ENCODE results near the gene LURAP1L.

Gene LURAP1L

GRCh38 chr9:12774861-12775678 is at the start of gene LURAP1L:
Gene LURAP1L (plus strand): TSS chr9:12775020. CDS start chr9:12775716, 696 bp downstream.
- Histone ChIP-seq H3K36me3 (ENCODE audit: insufficient read depth, low read length) (no peaks in the 10 kb centered on the region), H3K9me3 (ENCODE audit: control insufficient read depth, insufficient read depth, low read length) (no peaks in the 10 kb centered on the region), H3K4me1 (ENCODE audit: insufficient read depth, low read length) (peaks cover 10% of the 10 kb centered on the region), H3K9ac (ENCODE audit: low read depth, low read length) (peak within 1 kb of the TSS; percentile 89; the same call in 1 of the 2 replicates)

GRCh38 chr9:12726795-12727194 is 48.0 kb upstream of the LURAP1L start:
- Histone ChIP-seq H3K36me3 (ENCODE audit: insufficient read depth, low read length) (no peaks in the 10 kb centered on the region), H3K9ac (ENCODE audit: low read depth, low read length) (no peak overlapping the region), H3K9me3 (ENCODE audit: control insufficient read depth, insufficient read depth, low read length) (no peaks in the 10 kb centered on the region), H3K4me1 (ENCODE audit: insufficient read depth, low read length) (0 out of 2 replicates have a peak, but pooled peaks cover 4% of the 10 kb centered on the region)

- Histone ChIP-seq H3K4me1 (ENCODE audit: insufficient read depth, low read length) (no peaks in the 10 kb centered on the region), H3K9me3 (ENCODE audit: control insufficient read depth, insufficient read depth, low read length) (no peaks in the 10 kb centered on the region; the same call in 1 of the 2 replicates), H3K9ac (ENCODE audit: low read depth, low read length) (no peak overlapping the region), H3K36me3 (ENCODE audit: insufficient read depth, low read length) (no peaks in the 10 kb centered on the region)
Measured at GRCh38 chr9:12730198-12730597, 44.6 kb upstream of the LURAP1L start.

- Histone ChIP-seq H3K4me1 (ENCODE audit: insufficient read depth, low read length) (no peaks in the 10 kb centered on the region), H3K36me3 (ENCODE audit: insufficient read depth, low read length) (no peaks in the 10 kb centered on the region), H3K9me3 (ENCODE audit: control insufficient read depth, insufficient read depth, low read length) (no peaks in the 10 kb centered on the region; the same call in 1 of the 2 replicates), H3K9ac (ENCODE audit: low read depth, low read length) (no peak overlapping the region)
Measured at GRCh38 chr9:12730927-12731326, 43.9 kb upstream of the LURAP1L start.

GRCh38 chr9:12732971-12733370 is 41.8 kb upstream of the LURAP1L start:
- H3K9me3 ChIP-seq (ENCODE audit: control insufficient read depth, insufficient read depth, low read length), result no peaks in the 10 kb centered on the region; the same call in 1 of the 2 replicates
- H3K36me3 ChIP-seq (ENCODE audit: insufficient read depth, low read length), result no peaks in the 10 kb centered on the region
- no peaks in the 10 kb centered on the region for H3K4me1 ChIP-seq (ENCODE audit: insufficient read depth, low read length)
- H3K9ac ChIP-seq (ENCODE audit: low read depth, low read length), result no peak overlapping the region

GRCh38 chr9:12735665-12736064 is 39.2 kb upstream of the LURAP1L start:
- Histone ChIP-seq H3K9me3 (ENCODE audit: control insufficient read depth, insufficient read depth, low read length) (no peaks in the 10 kb centered on the region; the same call in 1 of the 2 replicates), H3K36me3 (ENCODE audit: insufficient read depth, low read length) (no peaks in the 10 kb centered on the region), H3K4me1 (ENCODE audit: insufficient read depth, low read length) (peaks cover 5% of the 10 kb centered on the region; the same call in 1 of the 2 replicates), H3K9ac (ENCODE audit: low read depth, low read length) (no peak overlapping the region)

GRCh38 chr9:12737871-12738270 is 36.9 kb upstream of the LURAP1L start:
- H3K9me3 ChIP-seq (ENCODE audit: control insufficient read depth, insufficient read depth, low read length), result no peaks in the 10 kb centered on the region; the same call in 1 of the 2 replicates
- H3K4me1 ChIP-seq (ENCODE audit: insufficient read depth, low read length), result peaks cover 5% of the 10 kb centered on the region; the same call in 1 of the 2 replicates
- H3K9ac ChIP-seq (ENCODE audit: low read depth, low read length), result no peak overlapping the region

GRCh38 chr9:12739014-12739652 is 35.7 kb upstream of the LURAP1L start:
- no peak overlapping the region for H3K9ac ChIP-seq (ENCODE audit: low read depth, low read length)
- H3K9me3 ChIP-seq (ENCODE audit: control insufficient read depth, insufficient read depth, low read length), result no peaks in the 10 kb centered on the region; the same call in 1 of the 2 replicates
- peaks cover 5% of the 10 kb centered on the region; the same call in 1 of the 2 replicates for H3K4me1 ChIP-seq (ENCODE audit: insufficient read depth, low read length)
- H3K36me3 ChIP-seq (ENCODE audit: insufficient read depth, low read length), result no peaks in the 10 kb centered on the region

More at GRCh38 chr9:12737871-12738270, 36.9 kb upstream of the LURAP1L start:
- H3K36me3 ChIP-seq (ENCODE audit: insufficient read depth, low read length), result no peaks in the 10 kb centered on the region

GRCh38 chr9:12740845-12741244 is 34.0 kb upstream of the LURAP1L start:
- H3K36me3 ChIP-seq (ENCODE audit: insufficient read depth, low read length), result no peaks in the 10 kb centered on the region
- no peak overlapping the region for H3K9ac ChIP-seq (ENCODE audit: low read depth, low read length)
- peaks cover 5% of the 10 kb centered on the region; the same call in 1 of the 2 replicates for H3K4me1 ChIP-seq (ENCODE audit: insufficient read depth, low read length)
- H3K9me3 ChIP-seq (ENCODE audit: control insufficient read depth, insufficient read depth, low read length), result no peaks in the 10 kb centered on the region

- H3K9ac ChIP-seq (ENCODE audit: low read depth, low read length), result no peak overlapping the region
- H3K9me3 ChIP-seq (ENCODE audit: control insufficient read depth, insufficient read depth, low read length), result no peaks in the 10 kb centered on the region
- H3K36me3 ChIP-seq (ENCODE audit: insufficient read depth, low read length), result no peaks in the 10 kb centered on the region
- no peaks in the 10 kb centered on the region for H3K4me1 ChIP-seq (ENCODE audit: insufficient read depth, low read length)
Measured at GRCh38 chr9:12748016-12748415, 26.8 kb upstream of the LURAP1L start.

- Histone ChIP-seq H3K36me3 (ENCODE audit: insufficient read depth, low read length) (no peaks in the 10 kb centered on the region), H3K9me3 (ENCODE audit: control insufficient read depth, insufficient read depth, low read length) (no peaks in the 10 kb centered on the region), H3K4me1 (ENCODE audit: insufficient read depth, low read length) (no peaks in the 10 kb centered on the region), H3K9ac (ENCODE audit: low read depth, low read length) (no peak overlapping the region)
Measured at GRCh38 chr9:12748954-12749353, 25.9 kb upstream of the LURAP1L start.

GRCh38 chr9:12753931-12754330 is 20.9 kb upstream of the LURAP1L start:
- Histone ChIP-seq H3K4me1 (ENCODE audit: insufficient read depth, low read length) (no peaks in the 10 kb centered on the region), H3K36me3 (ENCODE audit: insufficient read depth, low read length) (no peaks in the 10 kb centered on the region), H3K9ac (ENCODE audit: low read depth, low read length) (no peak overlapping the region), H3K9me3 (ENCODE audit: control insufficient read depth, insufficient read depth, low read length) (no peaks in the 10 kb centered on the region)

- Histone ChIP-seq H3K4me1 (ENCODE audit: insufficient read depth, low read length) (peaks cover 2% of the 10 kb centered on the region), H3K9me3 (ENCODE audit: control insufficient read depth, insufficient read depth, low read length) (no peaks in the 10 kb centered on the region), H3K36me3 (ENCODE audit: insufficient read depth, low read length) (no peaks in the 10 kb centered on the region), H3K9ac (ENCODE audit: low read depth, low read length) (no peak overlapping the region)
Measured at GRCh38 chr9:12759761-12760160, 15.1 kb upstream of the LURAP1L start.

- no peak overlapping the region for H3K9ac ChIP-seq (ENCODE audit: low read depth, low read length)
- H3K9me3 ChIP-seq (ENCODE audit: control insufficient read depth, insufficient read depth, low read length), result no peaks in the 10 kb centered on the region
- no peaks in the 10 kb centered on the region for H3K36me3 ChIP-seq (ENCODE audit: insufficient read depth, low read length)
- peaks cover 6% of the 10 kb centered on the region for H3K4me1 ChIP-seq (ENCODE audit: insufficient read depth, low read length)
Measured at GRCh38 chr9:12760758-12761157, 14.1 kb upstream of the LURAP1L start.

- Histone ChIP-seq H3K9me3 (ENCODE audit: control insufficient read depth, insufficient read depth, low read length) (no peaks in the 10 kb centered on the region), H3K4me1 (ENCODE audit: insufficient read depth, low read length) (peaks cover 6% of the 10 kb centered on the region), H3K36me3 (ENCODE audit: insufficient read depth, low read length) (no peaks in the 10 kb centered on the region), H3K9ac (ENCODE audit: low read depth, low read length) (no peak overlapping the region)
Measured at GRCh38 chr9:12764150-12764549, 10.7 kb upstream of the LURAP1L start.
